ENCODE measurements around the gene CAMKMT. TPM values are rescaled to one million over a fixed set of nuclear protein-coding genes. Genes with fewer than 3 reads are reported as not detected.

CAMKMT gene
- total RNA-seq, 4 donors from 2014 or later, result 2.6 to 9.5 (median 5.2) TPM

DNA sequence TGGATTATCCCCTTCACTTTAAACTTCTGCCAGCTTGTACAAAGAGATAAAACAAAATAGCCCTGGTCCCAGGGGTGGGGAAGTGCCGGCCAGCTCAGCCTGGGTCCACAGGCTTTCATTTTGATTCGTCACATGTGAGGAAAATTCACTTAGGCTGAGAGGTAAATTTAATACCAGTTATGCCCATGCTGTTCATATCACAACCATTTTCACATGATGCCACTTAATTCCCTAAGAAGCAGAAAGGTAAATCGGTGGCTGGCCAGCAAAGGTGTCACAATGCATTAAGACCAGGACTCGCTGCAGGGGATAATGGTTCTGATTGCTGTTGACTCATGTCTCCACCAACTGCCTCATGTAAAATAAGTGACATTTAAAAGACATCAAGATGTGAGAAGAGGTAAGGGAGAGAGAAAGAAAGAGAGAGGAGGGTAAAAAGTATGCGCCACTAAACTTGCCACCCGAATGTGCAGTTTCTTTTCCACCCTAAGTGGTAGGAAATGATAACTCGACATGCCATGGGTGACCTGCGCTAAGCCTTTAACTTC, 318.8 kb downstream of the CAMKMT start:
- Histone ChIP-seq H3K27me3 (no peaks in the 10 kb centered on the region), H3K36me3 (no peaks in the 10 kb centered on the region), H3K27ac (peak overlapping the region in 3 of 4 donors; percentile 54 to 67 (median 57)), H3K4me1 (peaks cover 21 to 22% of the 10 kb centered on the region in 2 donors), H3K9me3 (no peaks in the 10 kb centered on the region), H3K4me3 (peak overlapping the region in 1 of 4 donors; percentile 14)
- intact Hi-C loops (cut with DNase I; ENCODE audit: low total_unique reads), result no loop called here
- in situ Hi-C loops (cut with MboI; ENCODE audit: low sequenced_read_pairs in 4 of 4), result no loop called here
- DNase-seq, result no peak
- TF ChIP-seq POLR2A (IDR thresholded peaks at IDR 0.05), result no peak
- TF ChIP-seq, protein P1, sequence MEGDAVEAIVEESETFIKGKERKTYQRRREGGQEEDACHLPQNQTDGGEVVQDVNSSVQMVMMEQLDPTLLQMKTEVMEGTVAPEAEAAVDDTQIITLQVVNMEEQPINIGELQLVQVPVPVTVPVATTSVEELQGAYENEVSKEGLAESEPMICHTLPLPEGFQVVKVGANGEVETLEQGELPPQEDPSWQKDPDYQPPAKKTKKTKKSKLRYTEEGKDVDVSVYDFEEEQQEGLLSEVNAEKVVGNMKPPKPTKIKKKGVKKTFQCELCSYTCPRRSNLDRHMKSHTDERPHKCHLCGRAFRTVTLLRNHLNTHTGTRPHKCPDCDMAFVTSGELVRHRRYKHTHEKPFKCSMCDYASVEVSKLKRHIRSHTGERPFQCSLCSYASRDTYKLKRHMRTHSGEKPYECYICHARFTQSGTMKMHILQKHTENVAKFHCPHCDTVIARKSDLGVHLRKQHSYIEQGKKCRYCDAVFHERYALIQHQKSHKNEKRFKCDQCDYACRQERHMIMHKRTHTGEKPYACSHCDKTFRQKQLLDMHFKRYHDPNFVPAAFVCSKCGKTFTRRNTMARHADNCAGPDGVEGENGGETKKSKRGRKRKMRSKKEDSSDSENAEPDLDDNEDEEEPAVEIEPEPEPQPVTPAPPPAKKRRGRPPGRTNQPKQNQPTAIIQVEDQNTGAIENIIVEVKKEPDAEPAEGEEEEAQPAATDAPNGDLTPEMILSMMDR (IDR thresholded peaks at IDR 0.05 in 4 of 5, conservative IDR thresholded peaks at IDR 0.05 in 1 of 5), result no peak
- no peak for ATAC-seq

DNA sequence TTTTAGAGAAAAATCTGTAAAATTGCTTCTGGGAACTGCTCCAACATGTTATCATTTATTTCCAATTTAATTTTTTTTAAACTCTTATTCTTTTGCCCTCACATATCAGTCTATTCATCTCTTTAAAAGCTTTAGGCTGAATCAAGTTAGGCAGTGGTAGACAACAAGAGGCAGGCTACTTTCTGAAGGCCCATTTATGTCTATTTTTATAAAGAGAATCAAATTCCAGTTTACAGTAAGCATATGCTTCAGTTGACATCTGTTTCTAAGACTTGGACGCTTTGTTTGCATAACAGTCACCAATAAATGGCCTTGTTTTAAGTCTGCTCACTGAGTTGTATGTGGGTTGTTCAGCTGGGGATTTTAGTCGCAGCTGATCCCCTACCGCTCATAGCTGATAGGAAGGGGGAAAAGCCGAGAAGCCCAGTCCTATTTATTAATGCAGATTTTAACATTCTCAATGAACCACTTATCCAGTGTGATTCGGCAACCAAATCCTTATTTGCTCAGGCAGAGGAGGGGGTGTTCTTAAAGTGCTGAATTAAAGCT, 319.3 kb downstream of the CAMKMT start:
- no peak for ATAC-seq
- H3K4me3 ChIP-seq, result no peak overlapping the region
- H3K4me1 ChIP-seq, result peaks cover 21 to 22% of the 10 kb centered on the region in 2 donors
- no peaks in the 10 kb centered on the region for H3K9me3 ChIP-seq
- no peaks in the 10 kb centered on the region for H3K36me3 ChIP-seq
- no peak for DNase-seq
- TF ChIP-seq POLR2A (IDR thresholded peaks at IDR 0.05), result no peak
- TF ChIP-seq, protein P1 (IDR thresholded peaks at IDR 0.05 in 4 of 5, conservative IDR thresholded peaks at IDR 0.05 in 1 of 5), result no peak
- H3K27ac ChIP-seq, result no peak overlapping the region
- intact Hi-C loops (cut with DNase I; ENCODE audit: low total_unique reads), result no loop called here
- in situ Hi-C loops (cut with MboI; ENCODE audit: low sequenced_read_pairs in 4 of 4), result no loop called here
- H3K27me3 ChIP-seq, result no peaks in the 10 kb centered on the region

- no peak for ATAC-seq
- H3K36me3 ChIP-seq, result no peaks in the 10 kb centered on the region
- TF ChIP-seq, protein P1 (IDR thresholded peaks at IDR 0.05 in 4 of 5, conservative IDR thresholded peaks at IDR 0.05 in 1 of 5), result no peak
- TF ChIP-seq POLR2A (IDR thresholded peaks at IDR 0.05), result no peak
- in situ Hi-C loops (cut with MboI; ENCODE audit: low sequenced_read_pairs in 4 of 4), result no loop called here
- no peaks in the 10 kb centered on the region for H3K27me3 ChIP-seq
- intact Hi-C loops (cut with DNase I; ENCODE audit: low total_unique reads), result no loop called here
- H3K9me3 ChIP-seq, result no peaks in the 10 kb centered on the region
- no peak overlapping the region for H3K4me3 ChIP-seq
- H3K27ac ChIP-seq, result no peak overlapping the region
- DNase-seq, result no peak
- H3K4me1 ChIP-seq, result peaks cover 21 to 27% of the 10 kb centered on the region in 2 donors
Observed at GRCh38 chr2:44682459-44682858, 320.7 kb downstream of the CAMKMT start.

DNA sequence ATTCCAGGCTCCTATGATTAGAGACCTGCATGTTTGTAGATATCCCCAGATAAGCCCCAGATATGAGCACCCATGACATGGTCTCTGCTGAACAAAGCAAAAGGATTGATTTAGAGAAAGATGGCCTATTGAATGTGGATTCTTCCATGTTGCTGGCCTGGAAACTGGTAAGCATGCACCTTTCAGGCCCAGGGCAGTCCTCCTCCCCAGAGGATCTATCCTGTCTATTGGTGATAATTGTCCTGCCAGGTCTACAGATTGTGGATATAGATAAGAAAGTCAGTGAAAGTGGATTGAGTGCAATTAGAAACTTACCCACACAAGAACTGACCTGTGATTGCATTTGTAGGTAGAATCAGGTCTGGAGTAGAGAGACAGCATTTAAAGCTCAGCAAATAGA, 322.8 kb downstream of the CAMKMT start:
- in situ Hi-C loops (cut with MboI; ENCODE audit: low sequenced_read_pairs in 4 of 4) (no loop called here), intact Hi-C loops (cut with DNase I; ENCODE audit: low total_unique reads) (no loop called here)
- no peaks in the 10 kb centered on the region for H3K27me3 ChIP-seq
- H3K9me3 ChIP-seq, result no peaks in the 10 kb centered on the region
- DNase-seq, result no peak
- TF ChIP-seq, protein P1 (IDR thresholded peaks at IDR 0.05 in 4 of 5, conservative IDR thresholded peaks at IDR 0.05 in 1 of 5), result no peak
- TF ChIP-seq POLR2A (IDR thresholded peaks at IDR 0.05), result no peak
- peaks cover 16 to 23% of the 10 kb centered on the region in 2 donors for H3K4me1 ChIP-seq
- no peak overlapping the region for H3K27ac ChIP-seq
- no peaks in the 10 kb centered on the region for H3K36me3 ChIP-seq
- ATAC-seq, result no peak
- H3K4me3 ChIP-seq, result no peak overlapping the region

Measured in gastrocnemius medialis (tissue), 4 donors.